ENCODE results near the gene DOCK8.

GRCh38 chr9:486156-486555 is 271.5 kb downstream of the DOCK8 start:
- TF ChIP-seq, protein P1, sequence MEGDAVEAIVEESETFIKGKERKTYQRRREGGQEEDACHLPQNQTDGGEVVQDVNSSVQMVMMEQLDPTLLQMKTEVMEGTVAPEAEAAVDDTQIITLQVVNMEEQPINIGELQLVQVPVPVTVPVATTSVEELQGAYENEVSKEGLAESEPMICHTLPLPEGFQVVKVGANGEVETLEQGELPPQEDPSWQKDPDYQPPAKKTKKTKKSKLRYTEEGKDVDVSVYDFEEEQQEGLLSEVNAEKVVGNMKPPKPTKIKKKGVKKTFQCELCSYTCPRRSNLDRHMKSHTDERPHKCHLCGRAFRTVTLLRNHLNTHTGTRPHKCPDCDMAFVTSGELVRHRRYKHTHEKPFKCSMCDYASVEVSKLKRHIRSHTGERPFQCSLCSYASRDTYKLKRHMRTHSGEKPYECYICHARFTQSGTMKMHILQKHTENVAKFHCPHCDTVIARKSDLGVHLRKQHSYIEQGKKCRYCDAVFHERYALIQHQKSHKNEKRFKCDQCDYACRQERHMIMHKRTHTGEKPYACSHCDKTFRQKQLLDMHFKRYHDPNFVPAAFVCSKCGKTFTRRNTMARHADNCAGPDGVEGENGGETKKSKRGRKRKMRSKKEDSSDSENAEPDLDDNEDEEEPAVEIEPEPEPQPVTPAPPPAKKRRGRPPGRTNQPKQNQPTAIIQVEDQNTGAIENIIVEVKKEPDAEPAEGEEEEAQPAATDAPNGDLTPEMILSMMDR (IDR thresholded peaks at IDR 0.05) = no peak
- TF ChIP-seq POLR2AphosphoS5 (IDR thresholded peaks at IDR 0.05) = no peak
